SK-N-SH (cell line): Measurements from ENCODE around the gene MTG1. TPM values are rescaled to one million over a fixed set of nuclear protein-coding genes. Genes with fewer than 3 reads are reported as not detected.

Experiments
- CTCF ChIA-PET: fragments of 300-600, 350-600 bp; formaldehyde crosslinking; extraction: SDS; loops from one replicate; lab custom pipeline; 2021; lab: Yijun Ruan, JAX
- POLR2A ChIA-PET: fragments of 350-600 bp; sonication (Branson Sonifier 250); formaldehyde crosslinking; extraction: SDS; loops from one replicate; lab custom pipeline; 2020; ENCODE audit warnings: antibody characterized with exemption, inconsistent platforms; lab: Yijun Ruan, JAX
- DNase-seq: peaks from one replicate; pipeline ENCODE4 v3.0.0; 2012
- H2AFZ ChIP-seq: fragments of 200-600 bp; sonication (generic); 2 replicates; pipeline ENCODE4 v1.8.1; 2016; ENCODE audit warnings: antibody characterized with exemption, mild to moderate bottlenecking, low read depth
- H3F3A ChIP-seq: fragments of 200-600 bp; sonication (generic); replicated peaks from 2 replicates; pipeline ENCODE3; 2016; ENCODE audit warnings: antibody characterized with exemption, mild to moderate bottlenecking; ENCODE audit not compliant: insufficient read depth
- H3K27ac ChIP-seq, 2 experiments: fragments of 200-500 bp in 1 of 2; fragments of 200-600 bp in 1 of 2; sonication (Bioruptor generic) in 1 of 2; sonication (generic), shearing (Covaris generic) in 1 of 2; 2 replicates each; pipeline versions ENCODE4 v1.5.1 to v1.6.1; 2014 to 2016; ENCODE audit warnings: low read depth in 2 of 2, inconsistent platforms in 1 of 2, low read length in 1 of 2, mild to moderate bottlenecking in 1 of 2, mixed read lengths in 1 of 2
- H3K27me3 ChIP-seq: fragments of 200-600 bp; sonication (generic), shearing (Covaris generic); 2 replicates; pipeline ENCODE4 v1.6.1; 2016; ENCODE audit warnings: mixed run types; ENCODE audit not compliant: insufficient read depth
- H3K36me3 ChIP-seq, 2 experiments: fragments of 200-500 bp in 1 of 2; fragments of 200-600 bp in 1 of 2; sonication (Bioruptor generic) in 1 of 2; sonication (generic) in 1 of 2; replicated peaks in 1 of 2; 2 replicates each; pipeline versions ENCODE3 to v1.5.1; 2014 to 2016; ENCODE audit warnings: low read length in 1 of 2, mild to moderate bottlenecking in 1 of 2; ENCODE audit not compliant: insufficient read depth in 2 of 2, control insufficient read depth in 1 of 2
- H3K4me1 ChIP-seq, 2 experiments: fragments of 200-500 bp in 1 of 2; fragments of 200-600 bp in 1 of 2; sonication (Bioruptor generic) in 1 of 2; sonication (generic), shearing (Covaris generic) in 1 of 2; 2 replicates each; pipeline versions ENCODE4 v1.5.1 to v1.6.1; 2014 to 2016; ENCODE audit warnings: low read depth in 1 of 2, low read length in 1 of 2, mixed run types in 1 of 2; ENCODE audit not compliant: insufficient read depth in 2 of 2, control insufficient read depth in 1 of 2
- H3K4me2 ChIP-seq: fragments of 200-600 bp; sonication (generic), shearing (Covaris generic); 2 replicates; pipeline ENCODE4 v1.6.1; 2017; ENCODE audit warnings: mixed run types
- H3K4me3 ChIP-seq, 2 experiments: fragments of 200-500 bp in 1 of 2; fragments of 200-600 bp in 1 of 2; sonication (Bioruptor generic) in 1 of 2; sonication (generic), shearing (Covaris generic) in 1 of 2; 2 replicates each; pipeline versions ENCODE4 v1.5.1 to v1.8.1; 2014 to 2016; ENCODE audit warnings: low read depth in 2 of 2, inconsistent platforms in 1 of 2, low read length in 1 of 2, mild to moderate bottlenecking in 1 of 2, mixed read lengths in 1 of 2, moderate library complexity in 1 of 2
- H3K79me2 ChIP-seq: fragments of 200-600 bp; sonication (generic); 2 replicates; pipeline ENCODE4 v1.8.1; 2017; ENCODE audit warnings: mild to moderate bottlenecking; ENCODE audit not compliant: insufficient read depth
- H3K9ac ChIP-seq: fragments of 200-600 bp; sonication (generic); 2 replicates; pipeline ENCODE4 v1.6.1; 2017; ENCODE audit warnings: mixed run types
- H3K9me2 ChIP-seq: fragments of 200-600 bp; sonication (generic); 2 replicates; pipeline ENCODE4 v1.6.1; 2017; ENCODE audit warnings: mixed run types
- H3K9me3 ChIP-seq: fragments of 200-600 bp; sonication (generic); 2 replicates; pipeline ENCODE4 v1.6.1; 2017; ENCODE audit warnings: mixed run types, mild to moderate bottlenecking, moderate library complexity
- H4K20me1 ChIP-seq: fragments of 200-600 bp; sonication (generic); 2 replicates; pipeline ENCODE4 v1.6.1; 2017; ENCODE audit warnings: mild to moderate bottlenecking, mixed run types; ENCODE audit not compliant: insufficient read depth
- CHD2 ChIP-seq: fragments of 150-350 bp; IDR thresholded peaks from 2 replicates; pipeline ENCODE4 v1.6.1; 2018; ENCODE audit warnings: low read length; ENCODE audit not compliant: partially characterized antibody
- CTCF ChIP-seq: fragments of 200-600 bp; sonication (generic); IDR thresholded peaks from 2 replicates; pipeline ENCODE4 v1.6.1; 2017; ENCODE audit warnings: antibody characterized with exemption, mild to moderate bottlenecking, moderate library complexity
- ELF1 ChIP-seq: IDR thresholded peaks from 2 replicates; pipeline ENCODE4 v1.4.0; 2012
- EP300 ChIP-seq, 2 experiments: IDR thresholded peaks; 2 replicates each; pipeline versions ENCODE4 v1.4.0 to v1.6.1; 2012; ENCODE audit warnings: borderline replicate concordance in 1 of 2, low read depth in 1 of 2, low read length in 1 of 2
- EZH2phosphoT487 ChIP-seq: fragments of 200-600 bp; sonication (generic); IDR thresholded peaks from 2 replicates; pipeline ENCODE4 v1.6.1; 2017; ENCODE audit warnings: low read depth, mixed run types, mild to moderate bottlenecking, antibody characterized with exemption, moderate library complexity, borderline replicate concordance
- FOSL2 ChIP-seq: IDR thresholded peaks from 2 replicates; pipeline ENCODE4 v1.4.0; 2012; ENCODE audit warnings: low read depth, mild to moderate bottlenecking, moderate library complexity, borderline replicate concordance
- FOXM1 ChIP-seq: IDR thresholded peaks from 2 replicates; pipeline ENCODE4 v1.4.0; 2012; ENCODE audit warnings: low read depth, mild to moderate bottlenecking
- GABPA ChIP-seq: IDR thresholded peaks from 2 replicates; pipeline ENCODE4 v1.4.0; 2012; ENCODE audit warnings: low read depth, mild to moderate bottlenecking
- JUND ChIP-seq: IDR thresholded peaks from 2 replicates; pipeline ENCODE4 v1.4.0; 2012
- NFIC ChIP-seq: IDR thresholded peaks from 2 replicates; pipeline ENCODE4 v1.4.0; 2012; ENCODE audit warnings: borderline replicate concordance
- NRF1 ChIP-seq: IDR thresholded peaks from 2 replicates; pipeline ENCODE4 v1.6.1; 2012; ENCODE audit warnings: low read depth, mild to moderate bottlenecking, low read length
- POLR2AphosphoS5 ChIP-seq: IDR thresholded peaks from 2 replicates; pipeline ENCODE4 v1.6.1; 2012; ENCODE audit warnings: low read depth, low read length
- RAD21 ChIP-seq: IDR thresholded peaks from 2 replicates; pipeline ENCODE4 v1.6.1; 2012; ENCODE audit warnings: mild to moderate bottlenecking, low read length
- SMC3 ChIP-seq: IDR thresholded peaks from 2 replicates; pipeline ENCODE4 v1.6.1; 2012; ENCODE audit warnings: low read depth, low read length, improper control_type of control experiment
- TCF12 ChIP-seq: IDR thresholded peaks from 2 replicates; pipeline ENCODE4 v1.4.0; 2012
- TEAD4 ChIP-seq: IDR thresholded peaks from 2 replicates; pipeline ENCODE4 v1.4.0; 2012; ENCODE audit warnings: mild to moderate bottlenecking, borderline replicate concordance; ENCODE audit not compliant: insufficient read depth
- USF2 ChIP-seq: fragments of 150-350 bp; IDR thresholded peaks from 2 replicates; pipeline ENCODE4 v1.6.1; 2017; ENCODE audit warnings: antibody characterized with exemption, low read length, low read depth, borderline replicate concordance
- YY1 ChIP-seq: IDR thresholded peaks from 2 replicates; pipeline ENCODE4 v1.4.0; 2012; ENCODE audit warnings: low read depth, mild to moderate bottlenecking
- ZBTB33 ChIP-seq: IDR thresholded peaks from 2 replicates; pipeline ENCODE4 v1.4.0; 2012; ENCODE audit warnings: low read depth, borderline replicate concordance
- WGBS: methylation state at CpG from one replicate; pipeline ENCODE4 v1.1.6; 2017; ENCODE audit warnings: low lambda C conversion rate; 5-methylcytosine and 5-hydroxymethylcytosine counted together
- polyA plus RNA-seq, 3 experiments: library from polyadenylated mRNA; depleted of rRNA; stranded (reverse); fragments of >200 nt; gene quantifications; 2 replicates each; pipeline ENCODE4 v1.2.3, GENCODE V29; 2012

The MTG1 gene
- polyA plus RNA-seq, 1 of the 3 experiments (the other 2 are of a cell fraction): 86.4 TPM

DNA sequence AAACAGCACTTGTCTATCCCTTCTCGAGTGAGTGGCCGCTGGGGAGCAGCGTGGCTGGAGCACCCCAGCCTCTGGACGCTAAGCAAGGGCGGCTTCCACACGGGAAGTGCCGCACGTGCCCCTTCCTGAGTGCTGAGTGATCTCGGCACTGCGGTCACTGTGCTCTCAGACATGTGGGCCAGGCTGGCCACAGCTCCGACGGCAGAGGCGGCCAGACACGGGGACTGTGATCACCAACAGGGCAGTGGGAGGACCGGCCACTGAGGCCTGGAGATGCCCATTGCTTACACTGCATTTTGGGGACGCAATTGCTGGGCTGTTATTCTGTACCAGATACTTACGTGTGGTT is 27.9 kb upstream of the MTG1 start:
- H3K9ac ChIP-seq: no peak overlapping the region
- no peaks in the 10 kb centered on the region for H3K27me3 ChIP-seq
- ChIA-PET CTCF (interaction anchor here (1.4 kb wide), 1 partner anchor 37 kb away, joined by 3 read pairs; no protein-coding TSS in a partner anchor), POLR2A (interaction anchor here (1.0 kb wide), 1 partner anchor 12 kb away, joined by 3 read pairs; no protein-coding TSS in a partner anchor)
- no peak overlapping the region for H2AFZ ChIP-seq
- H3K36me3 ChIP-seq: peaks cover 19 to 67% of the 10 kb centered on the region in 2 experiments
- 95% methylated on average over 10 of the region's 17 CpGs for WGBS
- H3K9me2 ChIP-seq: no peaks in the 10 kb centered on the region
- no peak overlapping the region for H3K27ac ChIP-seq
- H3K4me3 ChIP-seq: no peak overlapping the region
- no peak for DNase-seq
- no peaks in the 10 kb centered on the region; a peak in 1 of 4 replicates for H3K4me1 ChIP-seq
- no peaks in the 10 kb centered on the region for H3K79me2 ChIP-seq
- H4K20me1 ChIP-seq: no peaks in the 10 kb centered on the region
- no peaks in the 10 kb centered on the region for H3F3A ChIP-seq
- TF ChIP-seq POLR2AphosphoS5 (no peak), USF2 (no peak), ZBTB33 (no peak), NFIC (no peak), TCF12 (no peak), SMC3 (no peak)
- no peaks in the 10 kb centered on the region for H3K9me3 ChIP-seq
- no peak overlapping the region for H3K4me2 ChIP-seq

- Histone ChIP-seq H4K20me1 (no peaks in the 10 kb centered on the region), H3K4me2 (no peak overlapping the region), H3K9ac (no peak overlapping the region), H3K36me3 (peaks cover 18 to 69% of the 10 kb centered on the region in 2 experiments), H3F3A (no peaks in the 10 kb centered on the region), H3K4me1 (no peaks in the 10 kb centered on the region; a peak in 1 of 4 replicates)
- CTCF ChIA-PET: interaction anchor here (1.4 kb wide), 1 partner anchor 37 kb away, joined by 3 read pairs; no protein-coding TSS in a partner anchor
- TF ChIP-seq ELF1 (no peak), CHD2 (no peak), FOSL2 (no peak), GABPA (no peak), CTCF (no peak), EZH2phosphoT487 (no peak), YY1 (no peak), TEAD4 (no peak), ZBTB33 (no peak), NRF1 (no peak), POLR2AphosphoS5 (no peak), RAD21 (no peak), EP300 (IDR thresholded peaks at IDR 0.05; ENCODE audit: borderline replicate concordance in 1 of 2, low read depth in 1 of 2, low read length in 1 of 2) (no peak), FOXM1 (no peak), JUND (no peak), NFIC (no peak)
- TF ChIP-seq, all 33 proteins: peak for 0
- Histone ChIP-seq H3K4me3 (no peak overlapping the region), H3K9me2 (no peaks in the 10 kb centered on the region), H3K79me2 (peaks cover 2% of the 10 kb centered on the region; the same call in 1 of the 2 replicates), H3K27me3 (no peaks in the 10 kb centered on the region), H3K9me3 (no peaks in the 10 kb centered on the region), H3K27ac (no peak overlapping the region), H2AFZ (no peak overlapping the region)
- no peak for DNase-seq
- WGBS: 97% methylated on average over 7 of the region's 13 CpGs
- POLR2A ChIA-PET: interaction anchor here (1.0 kb wide), 1 partner anchor 12 kb away, joined by 3 read pairs; no protein-coding TSS in a partner anchor
Observed at GRCh38 chr10:133366751-133367150, 27.2 kb upstream of the MTG1 start.
